Adrenal gland (tissue), 12 donors: ENCODE data around the gene ATP13A2. TPM values are rescaled to one million over a fixed set of nuclear protein-coding genes. Genes with fewer than 3 reads are reported as not detected.

Source experiments
- DNase-seq, 7 donors: peaks; one replicate each; pipeline ENCODE4 v3.0.0-alpha.2; 2019 to 2020
- H3K27ac ChIP-seq, 5 donors: fragments of 200-600 bp; sonication (generic) in 4 of 5; 1 replicate in 3 of 5; 2 replicates in 2 of 5; pipeline versions ENCODE4 v1.5.1 to v1.8.0; 2016 to 2020; ENCODE audit warnings: mild to moderate bottlenecking in 1 of 5
- H3K27me3 ChIP-seq: fragments of 200-600 bp; 2 replicates; pipeline ENCODE4 v1.8.0; 2021
- H3K36me3 ChIP-seq, 2 donors: fragments of 200-600 bp; replicated peaks in 1 of 2; 1 replicate in 1 of 2; 2 replicates in 1 of 2; pipeline versions ENCODE4 v1.5.1 to v1.8.0; 2018 to 2022
- H3K4me1 ChIP-seq, 2 donors: fragments of 200-600 bp; replicated peaks in 1 of 2; 1 replicate in 1 of 2; 2 replicates in 1 of 2; pipeline versions ENCODE4 v1.5.1 to v1.8.0; 2018 to 2021
- H3K4me3 ChIP-seq, 4 donors: fragments of 200-600 bp; sonication (generic) in 3 of 4; one replicate each; pipeline ENCODE4 v1.5.1; 2016 to 2018
- H3K9me3 ChIP-seq, 3 donors: fragments of 200-600 bp; sonication (generic) in 1 of 3; replicated peaks in 1 of 3; 1 replicate in 2 of 3; 2 replicates in 1 of 3; pipeline versions ENCODE4 v1.5.1 to v1.8.0; 2016 to 2021
- CTCF ChIP-seq, 6 experiments: fragments of 450-650 bp in 4 of 6; fragments of 200-600 bp in 2 of 6; sonication (generic) in 1 of 6; IDR thresholded peaks; 1 replicate in 5 of 6; 2 replicates in 1 of 6; pipeline versions ENCODE4 v1.5.1 to v1.8.0; 2016 to 2021; ENCODE audit warnings: antibody characterized with exemption in 6 of 6, mild to moderate bottlenecking in 2 of 6, moderate library complexity in 1 of 6
- POLR2A ChIP-seq, 2 donors: fragments of 450-650 bp; IDR thresholded peaks; one replicate each; pipeline ENCODE4 v1.6.1; 2017; ENCODE audit warnings: antibody characterized with exemption in 2 of 2, mild to moderate bottlenecking in 2 of 2, moderate library complexity in 1 of 2
- WGBS, 4 donors: extraction: QIAGEN DNeasy Blood & Tissue Kit in 2 of 4; methylation state at CpG; one replicate each; pipeline versions ENCODE4 v1.1.5 to v1.1.7; 2013 to 2017; 5-methylcytosine and 5-hydroxymethylcytosine counted together
- intact Hi-C, 2 donors: fragments of 100-400 bp; cut with DNase I; formaldehyde crosslinking; loops; one replicate each; pipeline versions ENCODE4 v1.14.1 to v1.15.0; 2022 to 2023
- polyA plus RNA-seq, 3 donors: library from polyadenylated mRNA; stranded (reverse); fragments of 200-250 nt in 2 of 3; fragments of 350-450 nt in 1 of 3; fragmentation: Illumina TruSeq in 1 of 3; extraction: RNeasy Lipid Tissue Mini Kit (QIAGEN cat#74804) in 1 of 3; gene quantifications; one replicate each; pipeline ENCODE4 v1.2.3, GENCODE V29; 2013 to 2014
- total RNA-seq, 9 donors: library from RNA; depleted of rRNA in 4 of 9; stranded (reverse); fragments of >200 nt in 4 of 9; fragments of 120-200 nt in 1 of 9; fragmentation: NEBNext Ultra II Directional in 1 of 9; extraction: Animal tissue kit (Norgen Biotek cat#: 25700) in 1 of 9; gene quantifications; one replicate each; pipeline versions ENCODE4 v1.1.0 to v1.2.4, GENCODE V29; 2013 to 2023
- donor health status: healthy with polysubstance abuse.
- donor health status: Bipolar disorder and iron deficiency.
- donor health status: DM: yes; HTN: yes; CAD: no.
- donor health status: DM: no; HTN: no; CAD: no.
- donor health status: DM: no; HTN: no; CAD: no.
- donor health status: DM: yes; HTN: yes; CAD: no.

The ATP13A2 gene
- total and polyA plus RNA-seq, 12 donors: 6.0 to 82.4 (median 40.0) TPM

GRCh38 chr1:17014671-17015567 lies 3.2 kb upstream of the ATP13A2 start:
- H3K9me3 ChIP-seq: no peaks in the 10 kb centered on the region
- TF ChIP-seq CTCF (IDR thresholded peaks at IDR 0.05) (no peak), POLR2A (IDR thresholded peaks at IDR 0.05) (no peak)
- no peak for DNase-seq
- H3K27ac ChIP-seq: peak overlapping the region in 2 of 5 donors; percentile 17 to 52
- intact Hi-C loops: no loop called here
- H3K36me3 ChIP-seq: peaks cover 0 to 23% of the 10 kb centered on the region in 2 donors
- 65 to 73% (median 68%) methylated on average over 10 of the region's 10 CpGs for WGBS, 4 donors
- H3K27me3 ChIP-seq: no peaks in the 10 kb centered on the region
- H3K4me1 ChIP-seq: peaks cover 11 to 27% of the 10 kb centered on the region in 2 donors
- H3K4me3 ChIP-seq: no peak overlapping the region

GRCh38 chr1:17013491-17014320 lies 2.0 kb upstream of the ATP13A2 start:
- intact Hi-C loops: no loop called here
- no peaks in the 10 kb centered on the region for H3K9me3 ChIP-seq
- no peak for DNase-seq
- WGBS, 4 donors: 73 to 81% (median 78%) methylated on average over 9 to 13 of the region's 13 CpGs
- H3K36me3 ChIP-seq: peaks cover 0 to 11% of the 10 kb centered on the region in 2 donors
- peaks cover 11 to 33% of the 10 kb centered on the region in 2 donors for H3K4me1 ChIP-seq
- no peaks in the 10 kb centered on the region for H3K27me3 ChIP-seq
- no peak overlapping the region for H3K4me3 ChIP-seq
- H3K27ac ChIP-seq: no peak overlapping the region
- no peak for TF ChIP-seq POLR2A (IDR thresholded peaks at IDR 0.05)
- TF ChIP-seq CTCF (IDR thresholded peaks at IDR 0.05): no peak

GRCh38 chr1:17012775-17013490 lies 1.2 kb upstream of the ATP13A2 start:
- no peaks in the 10 kb centered on the region for H3K27me3 ChIP-seq
- intact Hi-C loops: no loop called here
- TF ChIP-seq POLR2A (IDR thresholded peaks at IDR 0.05) (no peak), CTCF (IDR thresholded peaks at IDR 0.05) (no peak)
- H3K4me1 ChIP-seq: peaks cover 11 to 33% of the 10 kb centered on the region in 2 donors
- no peaks in the 10 kb centered on the region for H3K9me3 ChIP-seq
- no peak overlapping the region for H3K4me3 ChIP-seq
- H3K36me3 ChIP-seq: peaks cover 0 to 3% of the 10 kb centered on the region in 2 donors
- H3K27ac ChIP-seq: no peak overlapping the region
- WGBS, 4 donors: 57 to 73% (median 68%) methylated on average over 6 to 9 of the region's 9 CpGs
- peak in 2 of 7 donors; percentile 44 for DNase-seq
